HG03354 (cell line): ENCODE results near the gene GLIS1.

Source experiments
- ATAC-seq: cut with Tn5 transposase; IDR thresholded peaks from one replicate; pipeline ENCODE4 v1.9.1; 2021; ENCODE audit warnings: mild to moderate bottlenecking; ENCODE audit not compliant: unreplicated experiment, poor library complexity, severe bottlenecking

The GLIS1 gene

DNA sequence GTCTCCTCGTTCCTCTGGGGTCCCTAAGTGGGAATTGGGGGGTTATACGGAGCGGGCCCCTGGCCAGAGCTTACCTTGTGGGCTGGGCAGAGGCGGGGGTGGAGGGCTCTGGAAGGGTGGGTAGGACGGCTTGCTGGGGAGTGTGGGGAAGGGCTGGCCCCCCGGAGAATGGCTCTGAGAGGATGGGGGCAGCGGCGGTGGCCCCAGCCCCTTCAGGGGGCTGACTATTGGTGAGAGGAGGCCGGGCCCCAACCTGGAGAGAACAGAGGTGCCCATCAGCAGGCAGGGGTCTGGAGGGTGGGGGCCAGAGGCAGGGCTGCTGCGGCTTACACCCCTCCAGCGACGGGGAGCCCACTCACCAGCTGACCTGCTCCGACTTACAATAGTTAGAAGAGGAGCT is 229.2 kb downstream of the GLIS1 start:
- no peak for ATAC-seq

DNA sequence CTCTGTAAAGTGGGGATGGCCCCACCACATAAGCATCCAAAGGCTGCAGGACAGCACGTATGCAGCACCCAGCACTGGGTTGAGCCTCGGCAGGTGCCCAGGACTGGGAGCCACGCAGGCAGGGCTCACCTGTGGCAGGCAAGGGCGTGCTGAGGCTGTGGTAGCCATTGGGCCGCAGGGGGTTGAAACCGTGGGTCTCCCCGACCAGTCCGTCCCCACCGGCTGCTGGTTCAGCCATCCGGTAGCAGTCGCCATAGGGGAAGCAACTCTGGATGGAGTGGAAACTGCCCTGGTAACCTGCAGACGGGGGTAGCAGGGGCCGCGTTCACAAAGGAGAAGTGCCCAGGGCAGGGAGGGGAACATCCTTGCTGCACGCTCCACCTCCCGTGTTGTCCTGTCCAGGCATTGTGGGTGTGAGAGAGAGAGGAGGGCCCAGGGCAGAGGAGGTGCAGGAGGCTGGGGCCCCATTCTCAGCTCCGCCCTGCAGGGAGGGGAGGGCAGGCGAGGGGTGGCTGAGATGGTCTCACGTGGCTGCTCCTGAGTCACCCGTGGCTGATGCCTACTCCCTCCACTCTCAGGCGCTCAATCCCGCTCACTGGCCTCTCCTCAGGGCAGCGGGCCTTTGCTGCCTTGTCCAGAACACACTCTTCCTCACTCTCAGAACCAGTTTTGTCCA is 229.8 kb downstream of the GLIS1 start:
- no peak for ATAC-seq

DNA sequence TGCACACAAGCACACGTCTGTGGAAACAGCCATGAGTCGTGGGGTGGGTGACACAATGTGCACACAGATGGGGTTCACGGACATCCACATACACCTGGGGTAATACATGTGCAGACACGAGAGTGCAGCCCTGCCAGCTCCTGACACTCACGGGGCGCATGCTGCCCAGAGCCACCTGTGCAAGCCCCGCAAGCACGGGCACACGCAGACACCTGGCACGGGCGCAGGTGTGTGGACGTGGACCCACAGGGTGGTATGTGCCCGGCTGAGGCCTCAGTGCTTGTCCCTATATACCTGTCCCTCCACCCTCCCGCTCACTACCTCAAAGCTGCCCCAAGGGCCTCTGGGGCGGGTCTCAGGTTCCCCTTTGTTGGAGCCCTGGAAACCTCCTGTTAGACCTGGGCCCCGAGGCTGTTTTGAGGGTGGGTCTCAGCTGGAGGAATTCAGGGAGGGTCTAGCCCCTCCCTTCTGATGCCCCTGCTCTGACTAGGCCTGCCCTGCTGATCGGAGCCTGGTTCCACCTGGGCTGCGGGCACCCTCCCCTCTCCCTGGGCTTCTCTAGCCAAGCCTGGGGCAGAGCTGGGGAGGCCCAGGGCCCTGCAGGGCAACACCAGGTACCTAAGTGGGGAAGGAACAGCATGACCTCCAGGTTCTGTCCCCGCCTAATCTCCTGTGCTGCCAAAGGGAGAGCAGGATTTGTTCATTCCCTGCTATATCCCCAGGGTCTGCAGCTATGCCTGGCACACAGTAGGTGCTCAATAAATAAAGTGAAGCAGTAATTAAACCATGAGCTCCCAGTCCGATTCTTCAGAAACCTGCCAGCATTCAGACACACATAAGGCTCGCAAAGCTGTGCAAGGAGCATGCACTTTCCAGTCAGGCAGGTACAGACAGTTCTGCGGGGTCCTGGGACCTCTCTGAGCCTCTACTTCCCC is 230.6 kb downstream of the GLIS1 start:
- ATAC-seq: no peak

DNA sequence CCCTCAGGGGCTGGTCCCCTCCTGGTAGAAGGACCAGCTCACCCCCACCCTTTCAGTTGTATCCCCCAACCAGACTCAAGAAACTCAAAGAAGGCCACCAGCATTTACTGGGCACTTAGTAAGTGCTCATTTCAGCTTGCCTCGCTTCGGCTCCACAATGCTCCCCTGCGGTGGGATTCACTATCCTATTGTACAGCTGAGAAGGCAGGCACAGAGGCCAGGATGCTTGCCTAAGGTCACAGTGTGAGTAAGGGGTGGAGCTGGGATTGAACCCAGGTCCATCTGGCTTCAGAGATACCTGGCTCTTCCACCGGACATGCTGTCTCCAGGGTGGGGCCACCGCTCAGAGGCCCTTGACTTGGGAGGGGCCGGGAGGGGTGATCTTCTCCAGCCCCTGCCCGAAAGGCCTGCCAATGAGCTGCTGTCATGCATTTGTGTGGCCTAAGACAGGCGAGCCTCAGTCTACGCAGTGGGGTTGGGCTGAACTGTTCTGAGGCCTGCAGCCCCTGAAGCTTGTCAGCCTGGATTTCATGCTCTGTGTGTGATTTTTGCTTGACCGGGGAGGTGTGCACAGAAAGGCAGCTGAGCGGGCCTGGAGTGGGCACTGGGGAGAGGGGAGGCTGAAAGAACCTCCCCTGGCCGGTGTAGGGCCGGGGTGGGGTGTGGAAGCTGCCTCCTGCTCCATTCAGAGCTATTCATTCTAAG is 231.7 kb downstream of the GLIS1 start:
- no peak for ATAC-seq

DNA sequence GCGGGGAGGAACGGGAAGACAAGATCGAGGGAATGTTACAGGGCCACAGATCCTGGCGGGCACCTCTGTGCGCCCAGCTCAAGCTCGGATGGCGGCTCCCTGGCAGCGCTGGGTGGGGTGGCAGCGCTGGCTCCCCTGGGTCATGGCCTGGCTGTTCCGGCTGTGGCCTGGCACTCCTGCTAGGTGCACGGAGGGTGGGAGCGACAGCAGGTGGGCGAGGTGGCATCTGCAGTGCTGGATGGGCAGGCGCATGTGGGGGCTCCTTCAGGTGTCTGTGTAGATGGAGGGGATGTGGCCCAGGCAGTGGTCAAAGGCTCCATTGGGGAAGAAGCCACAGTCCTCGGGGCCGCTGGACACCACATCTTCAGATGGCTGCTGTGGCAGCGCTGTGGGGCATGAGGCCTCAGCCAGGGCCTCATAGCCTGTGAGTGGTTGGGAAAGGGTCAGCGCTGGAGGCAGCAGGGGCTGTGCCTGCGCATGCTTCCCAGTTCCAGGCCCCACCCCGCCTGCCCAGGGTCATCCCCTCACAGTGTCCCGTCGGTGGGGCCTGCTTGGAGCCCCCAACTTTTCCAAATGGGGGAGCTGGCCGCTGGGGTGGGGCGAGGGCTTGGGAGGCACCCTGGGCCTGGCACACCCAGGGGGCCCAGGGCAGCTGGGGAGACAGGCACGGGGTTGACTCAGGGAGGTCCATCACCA is 232.5 kb downstream of the GLIS1 start:
- ATAC-seq: no peak

DNA sequence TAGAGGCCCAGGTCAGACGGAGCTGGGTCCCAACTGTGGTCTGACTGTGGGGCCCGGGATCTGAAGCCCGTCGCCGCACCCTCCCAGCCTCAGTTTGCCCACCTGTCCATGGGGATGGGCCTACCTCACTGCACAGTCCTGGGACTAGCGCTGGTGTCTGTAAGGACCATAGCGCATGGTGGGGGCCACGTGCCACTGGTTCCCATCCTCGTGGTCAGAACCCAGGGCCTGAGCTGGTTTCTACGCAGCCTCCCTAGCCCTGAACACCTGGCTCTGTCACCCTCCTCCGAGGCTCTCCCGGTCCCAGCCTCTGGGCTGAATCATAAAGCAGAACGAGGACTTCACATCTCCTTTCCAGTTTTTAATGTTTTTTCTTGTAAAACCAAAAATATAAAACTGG is 233.1 kb downstream of the GLIS1 start:
- ATAC-seq: no peak

DNA sequence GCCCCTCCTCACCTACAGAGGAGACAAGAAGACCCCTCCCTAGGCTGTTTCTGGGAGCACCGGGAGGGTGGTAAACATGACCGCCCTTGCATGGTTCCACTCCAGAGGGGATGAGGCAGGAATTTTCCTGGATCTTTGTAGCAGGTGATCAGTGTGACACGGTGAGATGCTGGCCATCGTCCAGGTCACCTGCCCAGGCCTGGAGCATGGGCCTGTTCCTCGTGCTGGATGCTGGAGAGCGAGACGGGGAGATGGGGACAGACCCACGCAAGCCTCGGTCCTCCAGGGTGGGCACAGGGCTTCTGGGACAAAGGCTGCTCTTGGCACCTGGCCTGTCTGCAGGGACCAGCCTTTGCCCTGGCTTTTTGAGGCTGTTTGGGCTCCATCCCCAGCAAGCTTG is 233.6 kb downstream of the GLIS1 start:
- no peak for ATAC-seq

DNA sequence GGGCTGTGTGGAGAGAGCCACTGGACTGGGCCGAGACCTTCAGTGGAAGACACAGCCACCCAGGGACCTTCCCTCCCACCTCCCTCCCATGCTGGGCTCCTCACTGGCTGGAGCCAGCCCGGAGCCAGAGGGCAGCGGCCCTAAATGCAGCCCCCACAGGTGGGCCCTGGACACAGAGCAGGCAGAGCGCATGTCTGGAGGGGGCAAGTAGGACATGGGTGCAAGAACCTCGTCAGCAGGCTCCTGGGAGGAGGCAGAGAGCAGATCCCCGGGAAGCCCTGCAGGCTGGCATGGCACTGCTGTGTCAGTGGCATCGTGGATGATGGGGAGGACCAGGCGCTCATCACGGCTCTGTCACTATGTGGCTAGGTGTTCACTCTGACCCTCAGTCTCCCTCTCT is 234.1 kb downstream of the GLIS1 start:
- ATAC-seq: no peak

DNA sequence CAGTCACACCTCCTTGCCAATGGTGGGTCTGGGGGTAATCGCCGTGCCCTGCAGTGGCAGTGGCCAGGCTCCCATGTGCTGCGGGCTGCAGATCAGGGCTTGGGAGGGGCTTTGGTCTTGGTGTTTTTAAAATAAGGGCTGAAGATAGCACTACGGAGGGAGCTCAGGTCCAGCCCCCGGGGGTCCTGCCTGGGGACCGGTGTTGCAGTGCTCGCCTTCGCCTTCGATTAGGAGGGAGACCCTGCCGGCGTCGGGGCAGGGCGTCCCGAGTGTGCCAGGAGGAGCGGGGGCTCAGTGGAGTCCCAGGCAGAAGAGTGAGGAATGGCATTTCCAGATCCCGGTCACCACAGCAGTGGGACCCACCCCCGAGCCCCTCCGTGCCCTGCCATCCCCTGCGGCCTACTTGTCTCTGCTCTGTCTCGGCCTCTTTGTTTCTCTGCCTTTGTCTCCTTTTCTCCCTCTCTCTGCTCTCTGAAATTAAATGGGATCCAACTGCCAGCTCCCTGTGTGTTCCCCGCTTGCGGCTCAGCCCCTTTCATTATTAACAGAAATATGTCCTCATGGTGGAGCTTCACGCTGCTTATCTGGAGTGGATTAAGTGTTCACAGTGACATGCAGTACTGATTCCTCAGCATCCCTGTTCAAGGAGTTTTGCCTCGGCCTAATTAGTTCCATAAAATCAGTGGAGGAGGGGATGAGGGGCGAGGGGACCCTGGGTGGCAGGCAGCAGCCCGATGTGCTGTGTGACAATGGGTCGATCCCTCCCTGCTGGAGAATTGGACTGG is 235.3 kb downstream of the GLIS1 start:
- no peak for ATAC-seq

DNA sequence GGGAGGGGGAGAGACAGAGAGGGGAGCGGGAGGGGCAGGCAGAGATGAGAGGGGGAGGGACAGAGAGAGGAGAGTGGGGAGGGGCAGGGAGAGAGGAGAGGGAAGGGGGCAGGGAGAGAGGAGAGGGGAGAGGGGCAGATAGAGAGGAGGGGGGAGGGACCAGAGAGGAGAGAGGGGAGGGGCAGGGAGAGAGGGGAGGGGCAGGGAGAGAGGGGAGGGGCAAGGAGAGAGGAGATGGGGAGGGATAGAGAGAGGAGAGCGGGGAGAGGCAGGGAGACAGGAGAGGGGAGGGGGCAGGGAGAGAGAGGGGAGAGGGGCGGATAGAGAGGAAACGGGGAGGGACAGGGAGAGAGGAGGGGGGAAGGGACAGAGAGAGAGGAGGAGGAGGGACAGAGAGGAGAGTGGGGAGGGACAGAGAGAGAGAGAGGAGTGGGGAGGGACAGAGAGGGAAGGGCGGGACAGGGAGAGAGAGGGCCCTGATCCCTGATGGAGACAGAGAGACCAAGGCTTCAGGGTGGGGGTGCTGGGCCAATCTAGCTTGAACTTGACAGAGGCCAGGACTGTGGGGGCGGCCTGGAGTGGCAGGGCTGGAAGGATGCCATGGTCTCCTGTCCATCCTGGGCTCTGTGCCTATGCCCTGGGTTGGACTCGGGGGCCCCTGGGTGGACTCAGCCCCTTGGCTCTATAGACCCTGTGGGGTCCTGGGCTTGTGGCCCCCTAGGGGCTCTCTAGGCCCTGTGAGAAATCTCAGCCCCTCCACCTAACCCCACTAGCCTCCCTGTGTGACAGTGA is 236.1 kb downstream of the GLIS1 start:
- ATAC-seq: no peak

DNA sequence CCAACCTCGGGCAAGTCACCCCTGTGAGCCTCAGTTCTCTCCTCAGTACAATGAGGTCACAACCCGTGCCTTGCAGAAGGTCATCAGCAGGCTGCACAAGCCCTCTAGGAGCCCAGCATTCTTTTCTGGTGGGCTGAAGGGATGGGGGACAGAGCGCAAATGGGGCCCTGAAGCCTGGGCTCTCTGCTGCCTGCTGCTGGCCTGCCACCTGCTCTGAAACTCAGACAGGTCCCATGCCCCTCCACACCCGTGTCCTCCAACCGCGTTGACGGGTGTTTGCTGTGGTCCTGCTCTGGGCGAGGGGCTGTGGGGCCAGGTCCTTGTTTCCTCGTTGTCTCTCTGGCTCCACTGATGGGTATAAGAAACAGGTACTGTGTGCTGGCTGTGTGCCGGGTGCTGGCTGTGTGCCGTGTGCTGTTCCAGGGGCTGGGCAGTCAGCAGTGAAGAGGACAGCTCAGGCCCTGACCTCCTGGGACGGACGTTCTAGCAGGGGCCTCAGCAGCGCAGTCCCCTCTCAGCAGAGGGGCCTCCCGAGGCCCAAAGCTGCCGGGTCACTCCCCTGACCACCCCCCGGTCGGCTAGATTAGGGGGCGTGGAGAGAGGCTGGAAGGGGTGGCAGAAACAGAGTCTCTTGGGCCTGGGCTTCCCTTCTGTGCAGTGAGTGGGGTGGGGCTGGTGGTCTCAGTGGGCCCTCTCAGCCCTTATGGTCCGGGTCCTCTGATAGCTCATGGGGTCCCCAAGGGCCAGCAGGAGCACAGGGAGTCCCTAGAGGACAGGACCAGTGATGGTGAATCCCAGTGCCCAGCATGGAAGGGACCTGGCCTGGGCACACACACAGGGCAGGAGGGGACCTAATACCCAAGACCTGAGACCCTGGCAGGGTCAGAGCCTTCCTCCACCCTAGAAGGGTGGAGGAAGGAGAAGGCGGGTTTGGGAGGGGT is 237.6 kb downstream of the GLIS1 start:
- ATAC-seq: no peak

DNA sequence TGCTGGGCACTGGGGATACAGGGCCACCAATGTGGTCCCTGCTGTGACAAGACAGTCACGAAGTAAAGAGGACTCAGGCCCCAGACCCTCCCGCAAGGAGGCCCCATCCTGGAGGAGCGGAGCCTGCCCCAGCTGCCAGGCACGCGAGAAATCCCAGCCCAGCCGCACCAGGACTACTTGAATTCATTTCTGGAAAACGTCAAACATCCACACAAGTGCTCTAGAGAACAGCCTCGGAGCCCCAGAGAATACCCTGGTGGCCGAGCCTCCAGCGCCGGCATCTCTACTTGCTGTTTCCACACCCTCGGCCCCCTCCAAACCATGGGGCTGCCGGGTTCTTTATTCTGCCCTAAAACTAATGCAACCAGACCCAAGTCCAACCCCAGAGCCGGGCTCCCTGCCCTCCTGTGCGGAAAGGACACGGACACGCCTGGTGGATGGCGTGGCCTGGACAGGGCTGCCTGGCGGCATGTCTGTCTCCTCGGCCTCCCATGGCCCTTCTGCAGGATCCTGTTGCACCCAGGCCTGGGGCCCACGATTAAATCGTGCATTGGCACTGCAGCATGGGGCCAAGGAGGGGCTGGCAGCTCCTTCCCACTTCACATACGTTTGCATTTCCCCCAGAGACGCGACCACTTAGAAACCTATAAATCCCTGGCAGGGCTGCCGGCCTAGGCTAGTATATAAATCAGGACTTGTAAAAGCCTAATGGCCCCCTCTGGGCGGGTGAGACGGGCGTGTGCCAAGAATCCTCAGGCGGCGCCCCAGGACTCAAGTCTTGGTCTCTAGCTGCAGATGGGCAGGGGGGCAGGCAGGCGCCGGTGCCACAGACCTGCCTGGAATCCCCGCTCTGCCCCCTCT is 238.5 kb downstream of the GLIS1 start:
- no peak for ATAC-seq

DNA sequence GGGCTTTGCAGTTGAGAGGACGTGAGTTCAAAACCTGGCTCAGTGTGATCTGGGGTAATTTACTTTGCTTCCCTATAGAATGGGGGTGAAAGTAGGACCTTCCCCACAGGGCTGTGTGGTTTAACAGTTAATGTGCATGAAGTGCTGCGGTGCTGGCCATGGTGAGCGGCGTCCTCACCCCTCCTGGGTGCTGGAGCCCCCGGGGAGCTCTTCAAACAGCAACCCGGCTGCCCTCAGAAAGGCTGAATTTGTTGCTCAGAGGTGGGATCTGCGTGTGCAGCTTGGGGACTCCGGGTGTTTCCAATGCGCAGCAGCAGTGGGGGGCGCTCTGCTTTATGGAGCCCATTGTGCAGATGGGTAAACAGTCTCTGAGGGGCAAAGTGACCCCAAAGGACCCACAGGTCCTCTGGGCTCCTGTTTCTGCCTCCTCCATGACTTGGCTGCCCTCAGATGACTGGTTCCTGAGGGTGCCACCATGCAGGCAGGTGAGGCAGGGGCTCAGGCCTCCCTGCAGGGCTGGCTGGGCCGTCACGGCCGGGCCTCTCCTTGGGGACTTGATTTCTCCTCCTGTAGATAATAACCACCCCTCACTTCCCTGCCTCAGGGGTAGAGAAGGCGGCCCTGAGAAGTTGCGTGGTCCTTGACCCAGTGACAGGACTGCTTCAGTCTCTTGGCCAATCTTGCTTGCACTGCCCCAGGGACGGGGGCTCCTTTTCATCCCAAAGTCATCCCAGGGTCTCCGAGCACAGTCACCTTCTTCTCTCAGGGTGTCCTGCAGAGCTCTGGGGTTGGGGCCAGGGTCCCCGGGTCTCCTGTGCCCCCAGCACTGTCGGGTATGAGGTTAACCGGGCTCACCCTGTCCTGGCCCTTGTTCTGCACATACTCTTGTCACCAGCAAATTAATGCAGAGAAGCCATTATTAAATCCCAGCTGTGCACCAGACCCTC is 239.4 kb downstream of the GLIS1 start:
- ATAC-seq: no peak

DNA sequence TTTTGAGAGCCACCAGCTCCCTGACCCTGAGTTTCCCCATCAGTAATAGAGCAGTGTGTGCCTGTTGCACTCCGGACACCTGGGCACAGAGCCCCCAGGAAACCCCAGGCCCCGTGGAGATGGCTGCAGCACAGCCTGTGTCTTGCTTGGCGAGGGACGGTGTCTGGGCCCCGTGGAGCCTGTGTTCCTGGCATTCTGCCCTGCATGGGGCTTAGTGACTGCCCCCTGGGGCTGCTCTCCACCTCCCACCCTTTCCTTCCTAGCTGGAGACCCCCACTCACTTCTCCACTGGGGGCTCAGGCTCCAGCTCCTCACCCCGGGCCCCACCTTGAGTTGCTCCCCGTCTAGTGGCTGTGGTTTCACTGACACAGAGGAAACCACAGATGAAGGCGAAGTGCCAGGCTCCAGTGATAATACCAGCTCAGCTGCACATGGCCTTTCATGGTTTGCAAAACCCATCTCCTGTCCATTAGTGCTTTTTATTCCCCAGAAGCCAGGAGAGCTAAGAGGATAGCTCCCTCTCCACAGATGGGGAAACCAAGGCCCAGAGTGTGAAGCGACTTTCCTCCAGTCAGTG is 240.3 kb downstream of the GLIS1 start:
- no peak for ATAC-seq

DNA sequence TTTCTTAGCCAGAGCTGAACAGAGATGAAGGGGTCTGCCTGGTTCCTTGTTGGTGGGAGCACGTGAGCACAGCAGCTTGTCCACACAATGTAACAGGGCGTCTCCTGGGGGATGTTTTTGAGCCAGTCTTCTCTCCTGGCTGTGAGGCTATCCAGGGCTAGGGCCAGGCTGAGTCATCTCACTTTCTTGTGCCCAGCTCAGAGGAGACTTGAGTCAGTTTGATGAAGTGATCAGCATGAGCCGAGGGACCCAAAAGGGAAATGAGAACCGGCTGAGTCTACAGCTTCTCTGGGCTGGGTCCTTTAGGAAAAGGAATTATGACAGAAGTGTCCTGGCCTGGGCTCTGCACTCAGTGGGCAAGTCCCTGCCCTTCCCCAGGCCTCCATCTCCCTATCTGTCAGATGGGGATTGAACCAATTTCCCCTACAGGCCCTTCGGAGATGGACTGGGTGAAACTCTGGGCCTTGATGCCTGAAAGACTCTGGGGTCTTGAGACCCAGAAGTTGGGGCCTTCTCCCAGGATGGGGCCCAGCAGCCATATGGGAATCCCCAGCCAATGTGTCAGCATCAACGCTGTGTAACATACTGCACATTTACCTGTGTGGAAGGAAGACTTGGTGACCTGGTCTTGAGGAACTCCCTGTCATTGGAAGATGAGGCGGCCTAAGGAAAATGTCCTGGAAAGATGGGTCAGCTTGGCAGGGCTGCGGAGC is 243.2 kb downstream of the GLIS1 start:
- no peak for ATAC-seq
